Activated T-cell treated with anti-CD3 and anti-CD28 coated beads for 48 hours (primary cell): ENCODE data around the gene GNPAT.

Experiments used
- DNase-seq: peaks from one replicate; pipeline ENCODE4 v3.0.0-alpha.2; 2020; ENCODE audit warnings: low read depth

GNPAT gene

GRCh38 chr1:231242516-231243198 lies 1.6 kb downstream of the GNPAT start:
- DNase-seq: no peak

GRCh38 chr1:231248778-231249177 lies 7.8 kb downstream of the GNPAT start:
- no peak for DNase-seq

DNA sequence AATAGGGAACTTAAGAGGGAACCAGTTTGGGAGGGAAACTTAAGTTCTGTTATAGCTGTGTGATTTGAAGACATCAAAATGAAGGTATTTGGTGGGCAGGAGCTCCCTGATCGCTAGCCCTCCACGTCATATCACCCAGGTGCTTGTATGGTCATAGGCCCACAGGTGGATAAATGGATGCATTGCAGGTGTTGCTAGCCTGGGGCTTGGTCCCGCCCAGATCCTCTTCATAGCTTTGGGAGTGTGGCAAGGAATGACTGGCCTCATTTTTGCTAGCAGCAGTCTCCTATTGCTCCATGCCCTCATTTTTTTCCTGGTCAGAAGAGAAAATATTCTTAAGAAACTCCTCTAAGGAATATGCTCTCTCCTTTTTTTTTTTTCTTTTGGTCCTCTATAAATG lies 11.3 kb downstream of the GNPAT start:
- DNase-seq: no peak

DNA sequence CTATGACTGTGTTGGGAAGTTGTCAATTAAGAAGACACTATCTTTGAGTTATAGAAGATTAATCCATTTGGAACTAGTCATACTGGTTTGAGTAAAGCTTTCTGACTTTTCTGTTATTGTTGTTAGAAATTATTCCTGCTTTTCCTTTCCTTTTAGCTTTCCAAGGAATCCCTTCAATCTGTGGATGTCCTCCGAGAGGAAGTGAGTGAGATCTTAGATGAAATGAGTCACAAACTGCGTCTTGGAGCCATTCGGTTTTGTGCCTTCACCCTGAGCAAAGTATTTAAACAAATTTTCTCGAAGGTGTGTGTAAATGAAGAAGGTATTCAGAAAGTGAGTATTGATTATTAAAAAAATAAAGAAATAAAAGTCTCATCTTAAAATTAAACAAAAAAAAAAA lies 19.3 kb downstream of the GNPAT start:
- no peak for DNase-seq

- no peak for DNase-seq
Measured at GRCh38 chr1:231264642-231265041, 23.6 kb downstream of the GNPAT start.

GRCh38 chr1:231265379-231265778 lies 24.4 kb downstream of the GNPAT start:
- no peak for DNase-seq

GRCh38 chr1:231266811-231267322 lies 25.9 kb downstream of the GNPAT start:
- DNase-seq: no peak

DNA sequence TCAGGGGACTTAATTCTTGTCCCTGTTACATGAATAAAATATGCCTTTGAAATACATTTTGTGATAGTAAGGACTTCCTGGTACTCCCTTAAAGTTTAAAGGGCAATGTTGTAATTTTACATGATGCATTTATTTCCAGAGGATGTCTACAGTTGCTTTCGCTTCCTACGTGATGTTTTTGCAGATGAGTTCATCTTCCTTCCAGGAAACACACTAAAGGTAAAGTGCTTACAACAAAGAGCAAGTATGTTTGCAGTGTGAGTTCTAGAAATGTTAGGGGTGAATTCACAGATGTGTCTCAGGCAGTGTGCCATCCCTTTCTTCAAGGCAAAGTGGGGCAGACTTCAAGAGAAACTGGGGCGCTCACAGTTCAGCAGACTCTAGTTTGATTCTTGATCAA lies 31.2 kb downstream of the GNPAT start:
- no peak for DNase-seq

DNA sequence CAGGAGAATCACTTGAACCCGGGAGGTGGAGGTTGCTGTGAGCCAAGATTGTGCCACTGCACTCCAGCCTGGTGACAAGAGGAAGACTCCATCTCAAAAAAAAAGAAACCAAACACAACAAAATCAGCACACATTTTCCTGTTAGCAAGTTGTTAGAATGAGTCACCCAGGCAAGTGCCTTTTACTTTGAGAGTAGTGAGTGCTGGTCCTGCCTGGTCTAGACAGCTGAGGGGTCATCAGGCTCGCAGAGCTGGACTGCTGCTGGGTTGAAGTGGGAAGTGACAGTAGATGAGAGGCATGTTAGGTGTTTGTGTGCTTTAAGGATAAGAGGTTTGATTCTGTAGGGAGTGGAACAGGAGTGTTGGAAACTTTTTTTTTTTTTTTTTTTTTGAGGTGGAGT lies 31.9 kb downstream of the GNPAT start:
- no peak for DNase-seq

GRCh38 chr1:231274119-231274825 lies 33.3 kb downstream of the GNPAT start:
- DNase-seq: peak; percentile 22

GRCh38 chr1:231278100-231278790 lies 37.2 kb downstream of the GNPAT start:
- DNase-seq: no peak

DNA sequence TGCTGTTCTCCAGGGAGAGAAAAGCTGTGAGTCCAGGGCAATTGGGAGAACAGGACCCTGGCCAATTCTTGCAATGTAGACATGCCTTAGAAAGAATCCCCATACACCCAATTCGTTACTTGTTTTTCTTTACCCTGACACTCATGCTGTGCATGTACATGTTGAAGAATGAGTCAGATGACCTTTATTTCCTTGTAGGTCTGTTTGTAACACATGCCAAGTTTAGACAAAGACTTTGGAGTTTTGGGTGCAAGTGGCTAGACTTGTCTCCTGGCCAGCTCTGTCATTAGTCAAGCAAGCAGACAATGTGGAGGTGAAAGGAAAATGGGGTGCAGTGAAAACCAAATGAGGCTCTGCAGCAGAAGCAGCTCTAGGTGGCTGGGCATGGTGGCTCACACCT lies 38.1 kb downstream of the GNPAT start:
- DNase-seq: no peak

GRCh38 chr1:231279683-231280082 lies 38.7 kb downstream of the GNPAT start:
- DNase-seq: no peak

DNA sequence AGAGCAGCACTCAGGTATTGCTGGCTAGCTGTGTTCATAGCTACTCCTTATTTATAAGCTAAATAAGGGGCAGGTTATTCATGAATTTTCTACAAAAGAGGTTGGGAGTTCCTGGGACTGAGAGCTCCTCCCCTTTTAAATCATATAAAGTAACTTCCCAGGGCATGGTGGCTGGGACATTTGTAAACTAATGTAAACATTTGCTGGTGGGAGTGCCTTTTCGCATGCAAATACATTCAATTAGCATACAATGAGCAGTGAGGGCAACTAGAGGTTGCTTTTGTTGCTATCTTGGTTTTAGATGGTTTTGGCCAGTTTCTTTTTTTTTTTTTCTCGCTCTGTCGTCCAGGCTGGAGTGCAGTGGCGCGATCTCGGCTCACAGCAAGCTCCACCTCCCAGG lies 43.4 kb downstream of the GNPAT start:
- DNase-seq: no peak

GRCh38 chr1:231286603-231287002 lies 45.6 kb downstream of the GNPAT start:
- DNase-seq: no peak

DNA sequence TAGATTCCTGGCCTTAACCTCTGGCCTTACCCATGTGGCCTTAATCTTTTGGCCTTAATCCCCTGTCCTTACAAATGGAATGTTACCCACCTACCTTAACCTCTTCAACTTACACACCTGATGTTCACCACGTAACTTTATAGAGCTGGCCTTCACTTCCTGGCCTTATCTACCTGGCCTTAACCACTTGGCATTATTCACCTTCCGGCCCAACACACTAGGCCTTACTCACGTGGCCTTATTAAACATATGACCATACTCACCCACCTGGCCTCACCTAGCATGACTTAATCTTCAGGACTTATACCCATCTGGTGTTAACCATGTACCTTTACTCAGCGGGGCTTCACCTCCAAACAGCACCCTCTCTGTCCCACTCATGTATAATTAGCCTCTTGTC lies 54.9 kb downstream of the GNPAT start:
- DNase-seq: no peak

GRCh38 chr1:231301990-231302389 lies 61.0 kb downstream of the GNPAT start:
- no peak for DNase-seq

DNA sequence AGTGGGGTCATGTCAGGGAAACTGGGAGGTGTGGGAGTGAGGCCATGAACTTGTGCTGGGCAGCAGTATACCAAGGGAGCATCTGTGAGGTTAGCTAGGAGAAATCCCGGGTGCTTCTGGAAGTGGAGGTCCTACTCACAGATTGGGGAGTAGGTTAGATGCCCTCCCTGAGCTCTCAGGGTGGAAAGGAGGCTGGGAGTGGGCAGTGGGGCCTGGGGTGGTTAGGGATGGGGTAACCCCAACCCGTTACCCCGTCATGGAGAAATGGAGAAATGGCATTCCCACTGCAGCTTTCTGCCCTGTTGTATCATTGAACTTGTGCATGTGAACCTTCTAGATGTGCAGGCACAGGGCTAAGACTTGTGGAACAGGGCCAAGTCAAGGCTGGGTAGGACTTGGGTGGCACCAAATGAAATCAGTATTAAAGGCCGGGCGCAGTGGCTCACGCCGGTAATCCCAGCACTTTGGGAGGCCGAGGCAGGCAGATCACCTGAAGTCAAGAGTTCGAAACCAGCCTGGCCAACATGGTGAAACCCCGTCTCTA lies 69.5 kb downstream of the GNPAT start:
- DNase-seq: no peak

GRCh38 chr1:231311720-231312431 lies 70.9 kb downstream of the GNPAT start:
- DNase-seq: no peak

GRCh38 chr1:231312432-231312788 lies 71.4 kb downstream of the GNPAT start:
- no peak for DNase-seq

DNA sequence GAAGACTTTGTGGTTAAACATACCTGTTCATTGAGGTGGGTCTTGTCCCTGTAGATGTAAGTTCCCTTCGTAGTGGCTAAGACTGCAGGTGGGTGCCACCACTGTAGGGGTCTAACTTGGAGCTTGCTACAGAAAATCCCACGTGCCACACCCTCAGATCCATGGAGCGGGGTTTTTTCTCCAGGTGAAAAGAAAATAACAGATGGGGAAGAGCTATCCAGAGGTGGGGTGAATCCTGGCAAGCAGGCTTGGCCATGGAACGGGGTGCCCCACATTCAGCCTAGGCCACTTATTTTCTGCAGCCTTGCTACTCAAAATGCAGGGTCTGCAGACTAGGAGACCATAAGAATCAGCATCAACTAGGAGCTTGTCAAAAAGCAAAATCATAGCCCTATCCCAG lies 72.6 kb downstream of the GNPAT start:
- no peak for DNase-seq

- peak; percentile 32 for DNase-seq
Measured at GRCh38 chr1:231315887-231316286, 74.9 kb downstream of the GNPAT start.
